HG03060 (cell line): ENCODE measurements around the gene SLC7A8.

Source experiments
- ATAC-seq: cut with Tn5 transposase; IDR thresholded peaks from one replicate; pipeline ENCODE4 v1.9.1; 2021; ENCODE audit warnings: low read depth, moderate number of reproducible peaks; ENCODE audit not compliant: unreplicated experiment

The SLC7A8 gene

GRCh38 chr14:23160924-23161522 is 22.4 kb downstream of the SLC7A8 start:
- ATAC-seq, result no peak

GRCh38 chr14:23159532-23159931 is 23.9 kb downstream of the SLC7A8 start:
- ATAC-seq, result no peak

- no peak for ATAC-seq
Measured at GRCh38 chr14:23158779-23159178, 24.7 kb downstream of the SLC7A8 start.

- no peak for ATAC-seq
Measured at GRCh38 chr14:23154964-23155587, 28.4 kb downstream of the SLC7A8 start.

- ATAC-seq, result no peak
Measured at GRCh38 chr14:23153851-23154796, 29.3 kb downstream of the SLC7A8 start.

GRCh38 chr14:23151342-23151741 is 32.1 kb downstream of the SLC7A8 start:
- no peak for ATAC-seq

- no peak for ATAC-seq
Measured at GRCh38 chr14:23149745-23150144, 33.7 kb downstream of the SLC7A8 start.

- no peak for ATAC-seq
Measured at GRCh38 chr14:23148591-23149249, 34.7 kb downstream of the SLC7A8 start.

- ATAC-seq, result no peak
Measured at GRCh38 chr14:23147676-23148075, 35.8 kb downstream of the SLC7A8 start.

GRCh38 chr14:23146980-23147379 is 36.5 kb downstream of the SLC7A8 start:
- ATAC-seq, result no peak

GRCh38 chr14:23146351-23146910 is 37.0 kb downstream of the SLC7A8 start:
- no peak for ATAC-seq

GRCh38 chr14:23145794-23146350 is 37.6 kb downstream of the SLC7A8 start:
- ATAC-seq, result no peak

- ATAC-seq, result no peak
Measured at GRCh38 chr14:23143911-23144310, 39.5 kb downstream of the SLC7A8 start.

GRCh38 chr14:23142826-23143225 is 40.6 kb downstream of the SLC7A8 start:
- no peak for ATAC-seq

GRCh38 chr14:23141706-23142444 is 41.6 kb downstream of the SLC7A8 start:
- no peak for ATAC-seq

- ATAC-seq, result no peak
Measured at GRCh38 chr14:23140371-23140770, 43.1 kb downstream of the SLC7A8 start.

GRCh38 chr14:23139874-23140273 is 43.6 kb downstream of the SLC7A8 start:
- ATAC-seq, result no peak

GRCh38 chr14:23137813-23138535 is 45.5 kb downstream of the SLC7A8 start:
- ATAC-seq, result no peak
